HG02884 (cell line): ENCODE data around the gene CPZ.

Experiments used
- ATAC-seq: cut with Tn5 transposase; IDR thresholded peaks from one replicate; pipeline ENCODE4 v1.9.1; 2021; ENCODE audit warnings: mild to moderate bottlenecking, moderate library complexity; ENCODE audit not compliant: unreplicated experiment

Gene CPZ

GRCh38 chr4:8579526-8580320, 12.8 kb upstream of the CPZ start:
- ATAC-seq: no peak

- no peak for ATAC-seq
These were observed 12.1 kb upstream of the CPZ start, which contains the start of gene GPR78 for GRCh38 chr4:8580321-8581093. TSS of gene GPR78 (plus strand) at chr4:8580392. CDS start at chr4:8580983, 591 bp downstream.

DNA sequence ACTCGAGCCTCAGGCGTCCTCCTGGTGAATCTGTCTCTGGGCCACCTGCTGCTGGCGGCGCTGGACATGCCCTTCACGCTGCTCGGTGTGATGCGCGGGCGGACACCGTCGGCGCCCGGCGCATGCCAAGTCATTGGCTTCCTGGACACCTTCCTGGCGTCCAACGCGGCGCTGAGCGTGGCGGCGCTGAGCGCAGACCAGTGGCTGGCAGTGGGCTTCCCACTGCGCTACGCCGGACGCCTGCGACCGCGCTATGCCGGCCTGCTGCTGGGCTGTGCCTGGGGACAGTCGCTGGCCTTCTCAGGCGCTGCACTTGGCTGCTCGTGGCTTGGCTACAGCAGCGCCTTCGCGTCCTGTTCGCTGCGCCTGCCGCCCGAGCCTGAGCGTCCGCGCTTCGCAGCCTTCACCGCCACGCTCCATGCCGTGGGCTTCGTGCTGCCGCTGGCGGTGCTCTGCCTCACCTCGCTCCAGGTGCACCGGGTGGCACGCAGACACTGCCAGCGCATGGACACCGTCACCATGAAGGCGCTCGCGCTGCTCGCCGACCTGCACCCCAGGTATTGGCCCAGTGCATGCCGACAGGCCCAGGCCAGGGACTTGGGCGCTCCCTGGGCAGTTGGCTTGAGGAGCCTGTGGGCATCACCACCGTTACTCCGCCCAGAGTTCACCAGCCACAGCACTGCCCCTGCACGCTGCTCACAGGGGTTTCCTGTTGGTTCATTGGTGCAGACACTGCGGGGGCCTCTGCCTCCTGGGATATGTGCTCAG, 11.3 kb upstream of the CPZ start:
- ATAC-seq: no peak

GRCh38 chr4:8582016-8582415, 10.5 kb upstream of the CPZ start:
- no peak for ATAC-seq

GRCh38 chr4:8582436-8582835, 10.1 kb upstream of the CPZ start:
- no peak for ATAC-seq

DNA sequence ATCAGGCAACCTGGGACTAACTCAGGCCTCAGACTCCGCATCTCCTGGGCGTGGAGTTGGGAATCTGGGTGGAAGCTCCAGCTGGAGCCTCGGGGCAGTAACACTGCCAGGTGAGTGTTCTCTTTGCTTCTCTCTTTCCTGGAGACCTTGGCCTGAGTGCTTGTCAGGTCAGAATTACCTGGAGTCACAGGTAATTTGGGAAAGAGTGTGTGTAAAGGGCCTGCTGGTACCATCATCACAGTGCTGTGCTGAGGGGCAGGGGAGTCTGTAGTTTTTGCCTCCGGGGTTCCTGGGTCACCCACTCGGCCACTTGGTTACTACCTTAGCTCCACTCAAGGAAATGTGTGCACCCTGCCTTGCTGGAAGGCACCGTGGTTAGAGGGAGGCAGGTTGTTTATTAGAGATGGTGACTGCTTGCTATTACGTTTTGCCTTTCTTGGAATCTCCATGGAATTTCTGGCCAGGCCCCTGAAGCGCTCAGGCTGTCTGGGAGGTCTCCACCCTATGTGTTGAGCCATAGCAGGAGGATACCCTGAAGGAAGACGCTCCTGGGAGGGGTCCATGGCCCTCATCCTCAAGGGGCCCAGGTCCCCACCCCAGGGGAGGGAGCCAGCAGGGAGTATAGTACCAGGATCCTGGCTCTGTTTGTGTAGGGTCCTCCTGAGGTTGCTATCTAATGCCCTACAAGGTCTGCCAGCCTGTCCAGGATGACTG, 9.5 kb upstream of the CPZ start:
- no peak for ATAC-seq

DNA sequence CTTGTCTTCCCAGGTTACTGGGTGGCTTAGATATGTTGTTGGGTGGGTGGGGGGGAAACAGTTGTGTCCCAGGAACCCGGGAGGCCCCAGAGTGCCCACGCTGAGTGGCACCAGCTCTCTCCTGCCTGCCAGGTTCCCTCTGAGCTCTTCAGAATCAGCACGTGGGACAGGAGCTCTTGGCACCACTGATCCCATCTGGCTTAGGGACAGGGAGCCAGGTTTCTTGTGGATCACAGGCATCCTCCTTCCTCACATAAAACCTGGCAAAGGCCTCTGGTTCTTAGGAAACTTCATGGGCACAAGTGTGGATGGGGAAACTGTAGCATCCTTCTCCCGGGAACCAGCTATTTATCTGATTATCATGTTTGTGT, 8.9 kb upstream of the CPZ start:
- ATAC-seq: no peak

- no peak for ATAC-seq
These were observed 7.4 kb upstream of the CPZ start for GRCh38 chr4:8585186-8585585.

DNA sequence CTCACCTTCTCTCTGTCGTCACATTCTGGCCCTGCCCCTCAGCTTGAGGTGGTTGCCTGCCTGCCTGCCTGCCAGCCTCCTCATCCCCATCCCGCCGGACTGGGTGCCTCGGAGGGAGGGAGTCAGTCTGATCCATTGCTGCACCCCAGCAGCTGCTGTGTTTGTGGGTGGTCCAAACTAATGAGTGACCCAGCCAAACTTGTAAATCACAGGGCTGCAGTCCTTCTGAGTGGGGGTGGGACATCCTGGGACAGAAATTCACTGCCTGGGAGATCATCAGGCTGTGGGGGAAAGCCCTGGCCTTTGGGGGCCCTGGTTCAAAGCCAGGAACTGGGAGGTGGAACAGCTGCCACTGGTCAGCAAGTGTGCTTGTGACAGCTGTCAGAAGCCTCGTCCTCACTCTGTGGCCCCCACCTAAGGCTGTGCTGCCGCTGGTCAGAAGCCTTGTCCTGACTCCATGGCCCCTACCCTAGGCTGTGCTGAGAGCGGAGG, 6.8 kb upstream of the CPZ start:
- no peak for ATAC-seq

- no peak for ATAC-seq
These were observed 6.3 kb upstream of the CPZ start for GRCh38 chr4:8586246-8586645.

- no peak for ATAC-seq
These were observed 5.7 kb upstream of the CPZ start for GRCh38 chr4:8586671-8587468.

DNA sequence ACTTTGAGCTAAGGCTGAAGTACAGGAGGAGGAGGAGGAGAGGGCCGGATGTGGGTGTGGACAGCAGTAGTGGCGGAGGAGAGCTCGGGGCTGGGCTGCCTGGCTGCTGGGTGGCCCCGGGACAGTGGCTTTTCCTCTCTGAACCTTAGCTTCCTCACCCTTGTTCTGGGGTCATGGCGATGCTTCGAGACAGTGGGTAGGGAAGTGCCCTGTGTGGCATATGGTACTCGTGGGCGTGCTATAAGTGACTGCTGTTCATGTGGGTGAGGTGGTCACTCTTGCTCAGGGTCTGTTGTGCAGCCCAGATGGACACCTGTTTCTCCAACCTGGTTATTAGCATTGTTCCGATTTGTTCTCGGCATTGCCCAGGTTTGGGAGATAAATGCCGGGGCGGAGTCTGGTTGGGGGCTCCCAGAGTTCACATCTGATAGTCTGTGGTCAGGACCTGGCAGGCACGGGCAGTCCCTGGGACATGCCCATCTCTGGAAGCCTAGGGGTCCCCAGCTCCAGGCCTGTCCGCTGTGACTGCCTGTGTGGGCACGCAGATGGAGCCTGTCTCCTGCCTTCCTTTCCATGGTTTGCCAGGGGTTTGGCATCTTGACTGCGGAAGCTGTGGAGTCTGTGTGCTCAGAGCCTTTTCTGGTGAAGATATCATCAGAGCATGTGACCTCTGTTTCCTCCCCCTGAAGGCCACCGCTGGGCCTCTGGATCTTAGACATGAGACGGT, 4.9 kb upstream of the CPZ start:
- ATAC-seq: no peak

GRCh38 chr4:8588196-8588470, 4.4 kb upstream of the CPZ start:
- no peak for ATAC-seq

- ATAC-seq: no peak
These were observed 3.2 kb upstream of the CPZ start for GRCh38 chr4:8589336-8589735.

GRCh38 chr4:8589823-8590545, 2.6 kb upstream of the CPZ start:
- no peak for ATAC-seq

GRCh38 chr4:8590546-8590880, 2.1 kb upstream of the CPZ start:
- ATAC-seq: no peak

DNA sequence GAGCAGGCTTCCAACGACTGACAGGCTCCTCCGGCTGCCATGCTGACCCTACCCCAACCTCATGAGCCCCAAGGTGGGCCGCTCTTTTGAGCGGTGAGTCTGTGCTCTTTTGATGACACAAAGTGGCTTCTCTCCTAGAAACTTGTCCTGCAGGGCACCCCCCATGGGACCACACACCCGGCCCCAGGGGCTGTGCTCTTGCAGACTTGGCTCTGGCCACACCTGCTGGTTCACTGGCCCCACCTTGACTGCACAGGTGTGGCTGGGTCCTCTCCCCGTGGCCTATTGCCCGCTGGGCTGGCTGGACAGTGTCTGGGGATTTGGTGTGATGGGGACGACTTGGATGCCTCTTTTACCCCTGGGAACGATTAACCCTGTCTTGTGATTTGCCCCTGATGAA, 1.5 kb upstream of the CPZ start:
- no peak for ATAC-seq

DNA sequence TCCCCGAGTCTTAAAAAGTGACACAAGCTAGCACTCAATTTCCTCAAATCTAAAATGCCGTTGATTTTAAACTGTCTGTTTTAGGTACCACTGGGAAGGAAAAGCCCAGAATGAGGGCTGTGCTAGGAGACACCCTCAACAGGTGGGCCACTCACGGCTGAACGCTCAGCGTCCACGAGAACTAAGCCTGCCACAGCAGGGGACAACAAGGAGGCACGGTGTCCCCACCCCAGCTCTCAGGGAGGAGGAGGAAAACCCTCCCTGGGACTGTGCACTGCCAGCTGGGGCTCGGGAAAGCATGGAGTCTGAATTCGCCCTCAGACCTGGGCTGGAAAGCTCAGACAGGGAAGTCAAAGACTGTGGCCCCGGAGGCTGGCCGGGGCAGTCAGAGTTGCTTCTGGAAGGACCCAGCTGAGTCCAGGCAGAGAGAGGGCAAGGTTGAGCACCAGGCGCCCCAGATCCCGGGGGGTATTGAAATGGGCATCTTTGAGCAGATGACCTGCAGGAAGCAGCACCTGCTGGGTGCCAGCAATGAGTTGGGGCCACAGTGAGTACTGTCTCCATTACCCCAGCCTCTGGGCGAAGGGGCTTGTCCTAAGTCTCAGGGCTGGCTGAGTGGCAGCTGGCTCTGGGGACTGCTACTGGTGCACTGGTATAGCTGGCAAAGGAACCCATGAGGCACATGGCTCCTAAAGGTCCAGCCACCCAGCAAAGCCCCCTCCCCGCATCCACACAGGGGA, 769 bp upstream of the CPZ start:
- ATAC-seq: no peak
